A204.1 (cell line): Measurements from ENCODE around the gene CNR2.
"Not testable (repeated sequence)": the region's sequence is repeated elsewhere in the genome, so short reads cannot be mapped to it uniquely, and the experiment has no call there.

Experiments used
- FAIRE-seq: peaks from 2 replicates; lab custom pipeline; 2012; peaks lifted over from hg19 to GRCh38; lab: Jason Lieb, UNC

CNR2 gene

DNA sequence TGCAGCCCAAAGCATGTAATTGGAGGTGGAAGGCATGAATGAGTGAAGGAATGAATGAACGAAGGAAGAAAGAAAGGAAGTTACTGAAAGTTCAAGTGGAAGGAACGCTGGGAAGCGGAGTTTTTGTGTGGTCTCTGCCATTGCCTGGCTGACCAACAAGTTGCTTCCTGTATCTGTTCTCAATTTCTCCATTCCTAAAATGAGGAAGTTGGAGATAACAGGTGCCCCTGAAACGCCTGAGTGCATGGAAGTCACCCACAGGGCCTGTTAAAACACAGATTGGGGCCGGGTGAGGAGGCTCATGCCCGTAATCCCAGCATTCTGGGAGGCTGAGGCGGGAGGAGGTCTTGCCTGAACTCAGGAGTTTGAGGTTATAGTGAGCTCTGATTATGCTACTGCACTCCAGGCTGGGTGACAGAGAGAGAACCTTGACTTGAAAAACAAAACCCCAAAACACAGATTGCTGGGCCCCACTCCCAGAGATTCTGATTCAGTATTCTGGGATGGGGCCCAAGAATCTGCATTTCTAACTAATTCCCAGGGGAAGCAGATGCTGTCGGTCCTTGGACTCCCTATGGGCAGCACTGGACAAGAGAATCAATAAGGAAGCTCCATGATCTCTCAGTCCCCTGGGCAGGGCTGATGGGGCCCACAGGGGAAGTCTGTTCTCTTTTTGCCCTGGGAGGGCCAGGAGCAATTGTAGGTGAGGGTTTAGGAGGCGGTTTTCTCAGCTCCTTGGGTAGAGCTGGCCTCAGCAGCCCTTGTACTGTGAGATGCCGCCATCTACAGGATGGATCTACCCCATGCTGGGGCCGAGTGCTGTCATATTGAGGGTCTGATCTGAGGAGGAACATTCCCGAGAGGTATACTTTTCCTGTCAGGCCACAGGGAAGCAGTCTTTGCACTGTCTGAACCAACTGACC, 3.3 kb upstream of the CNR2 start:
- no peak for FAIRE-seq

DNA sequence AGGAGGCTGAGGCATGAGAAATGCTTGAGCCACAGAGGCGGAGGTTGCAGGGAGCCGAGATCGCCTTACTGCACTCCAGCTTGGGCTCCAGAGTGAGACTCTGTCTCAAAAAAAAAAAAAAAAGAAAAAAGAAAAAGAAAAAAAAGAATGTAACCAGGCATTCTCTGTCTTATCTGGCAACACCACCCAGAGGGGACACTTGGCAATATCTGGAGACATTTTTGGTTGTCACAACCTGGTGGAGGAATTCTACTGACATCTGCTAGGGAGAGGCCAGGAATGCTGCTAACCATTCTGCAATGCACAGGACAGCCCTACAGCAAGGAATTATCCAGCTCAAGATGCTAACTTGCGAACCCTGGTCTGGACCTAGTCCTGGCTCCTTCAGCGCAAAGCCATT, 2.3 kb upstream of the CNR2 start:
- no peak for FAIRE-seq

DNA sequence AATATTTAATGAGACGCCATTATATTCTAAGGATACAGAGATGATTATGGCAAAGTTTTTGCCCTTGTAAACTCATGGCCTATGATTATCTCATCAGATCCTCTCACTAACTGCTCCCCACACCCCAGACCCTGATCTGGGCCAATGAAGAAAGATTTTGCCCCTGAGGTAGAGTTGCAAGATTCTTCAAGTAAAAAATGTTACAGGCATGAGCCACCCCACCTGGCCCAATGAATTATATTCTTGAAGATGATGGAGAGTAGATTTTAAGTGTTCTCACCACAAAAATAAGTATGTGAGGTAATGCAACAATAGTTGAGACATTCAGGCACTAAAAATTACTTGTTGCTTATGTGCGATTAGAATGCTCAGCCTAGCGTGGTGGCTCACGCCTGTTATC, 1.8 kb upstream of the CNR2 start:
- FAIRE-seq, result no peak

DNA sequence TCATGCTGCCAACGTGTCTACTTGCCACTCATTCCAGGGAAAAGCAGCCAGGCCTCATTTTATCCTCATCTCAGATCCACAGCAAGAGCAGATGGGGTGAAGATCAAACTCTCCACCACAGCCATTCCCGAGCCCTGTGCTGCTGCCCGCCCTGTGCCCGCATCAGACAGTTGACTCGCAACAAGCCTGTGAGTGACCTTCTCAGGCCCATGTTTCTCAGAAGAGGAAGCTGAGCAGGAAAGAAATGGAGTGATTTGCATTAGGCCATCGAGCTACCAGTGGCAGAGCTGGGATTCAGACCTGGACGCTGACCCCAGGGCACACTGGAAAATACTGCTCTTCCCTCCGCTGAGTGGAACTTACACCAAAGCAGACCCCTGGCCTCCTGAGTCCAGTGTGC, 1.2 kb downstream of the CNR2 start:
- no peak for FAIRE-seq

DNA sequence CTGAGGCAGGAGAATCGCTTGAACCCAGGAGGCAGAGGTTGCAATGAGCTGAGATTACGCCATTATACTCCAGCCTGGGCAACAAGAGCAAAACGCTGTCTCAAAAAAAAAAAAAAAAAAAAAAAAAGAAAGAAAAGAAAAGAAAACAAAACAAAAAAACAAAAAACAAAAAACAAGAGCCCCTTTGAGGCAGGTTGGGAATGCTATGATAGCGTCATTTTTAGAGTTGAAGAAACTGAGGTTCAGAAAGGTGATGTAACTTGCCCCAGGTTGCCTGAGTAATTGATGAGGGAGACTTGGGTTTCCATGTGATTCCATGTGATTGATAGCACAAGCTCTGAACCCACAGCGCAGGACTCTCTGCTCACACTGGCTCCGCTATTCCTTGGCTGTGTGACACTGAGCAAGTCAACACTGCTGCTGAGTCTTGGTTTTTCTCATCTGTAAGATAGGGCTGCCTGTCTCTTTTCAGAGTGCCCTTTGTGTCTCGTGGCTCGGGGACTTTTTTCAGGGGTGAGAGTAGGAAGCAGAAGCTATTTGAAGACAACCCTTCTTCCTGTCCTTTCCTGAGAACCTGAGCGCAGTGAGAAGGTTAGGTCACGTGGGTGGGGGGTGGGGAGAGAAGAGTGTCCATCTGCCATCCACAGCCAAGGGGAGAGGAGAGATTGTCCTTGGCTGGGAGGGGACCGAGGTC, 2.5 kb downstream of the CNR2 start:
- no peak for FAIRE-seq

DNA sequence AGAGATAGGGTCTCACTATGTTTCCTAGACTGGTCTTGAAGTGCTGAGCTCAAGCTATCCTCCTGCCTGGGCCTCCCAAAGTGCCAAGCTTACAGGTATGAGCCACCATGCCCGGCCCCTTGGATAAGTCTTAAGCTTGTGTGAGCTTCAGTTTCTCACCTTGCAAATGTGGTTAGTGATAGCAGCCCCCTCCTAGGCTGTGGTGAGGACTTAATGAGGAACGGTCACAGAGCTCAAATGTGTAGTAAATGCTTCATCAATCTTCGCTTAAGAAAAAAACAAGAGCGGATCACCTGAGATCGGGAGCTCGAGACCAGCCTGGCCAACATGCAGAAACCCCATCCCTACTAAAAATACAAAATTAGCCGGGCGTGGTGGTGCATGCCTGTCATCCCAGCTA, 3.0 kb downstream of the CNR2 start:
- FAIRE-seq, result no peak

DNA sequence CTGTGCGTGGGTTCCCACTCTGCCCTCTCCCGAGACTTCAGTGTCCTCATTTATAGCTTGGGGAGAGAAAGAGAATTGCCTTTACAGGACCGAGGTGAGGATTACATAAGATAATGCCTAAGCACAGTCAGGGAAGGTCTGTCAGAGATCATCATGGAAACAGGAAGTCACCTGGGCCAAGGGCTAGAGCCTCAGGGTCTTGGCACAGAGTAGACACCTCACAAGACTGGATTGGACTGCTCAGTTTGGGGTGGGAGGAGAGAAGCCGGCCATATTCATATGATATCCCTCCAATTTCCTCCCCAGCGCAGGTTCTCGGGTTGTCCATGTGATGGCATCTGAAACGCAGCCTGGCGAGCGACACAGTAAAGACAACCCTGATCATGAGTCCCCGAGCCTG, 3.8 kb downstream of the CNR2 start:
- no peak for FAIRE-seq

DNA sequence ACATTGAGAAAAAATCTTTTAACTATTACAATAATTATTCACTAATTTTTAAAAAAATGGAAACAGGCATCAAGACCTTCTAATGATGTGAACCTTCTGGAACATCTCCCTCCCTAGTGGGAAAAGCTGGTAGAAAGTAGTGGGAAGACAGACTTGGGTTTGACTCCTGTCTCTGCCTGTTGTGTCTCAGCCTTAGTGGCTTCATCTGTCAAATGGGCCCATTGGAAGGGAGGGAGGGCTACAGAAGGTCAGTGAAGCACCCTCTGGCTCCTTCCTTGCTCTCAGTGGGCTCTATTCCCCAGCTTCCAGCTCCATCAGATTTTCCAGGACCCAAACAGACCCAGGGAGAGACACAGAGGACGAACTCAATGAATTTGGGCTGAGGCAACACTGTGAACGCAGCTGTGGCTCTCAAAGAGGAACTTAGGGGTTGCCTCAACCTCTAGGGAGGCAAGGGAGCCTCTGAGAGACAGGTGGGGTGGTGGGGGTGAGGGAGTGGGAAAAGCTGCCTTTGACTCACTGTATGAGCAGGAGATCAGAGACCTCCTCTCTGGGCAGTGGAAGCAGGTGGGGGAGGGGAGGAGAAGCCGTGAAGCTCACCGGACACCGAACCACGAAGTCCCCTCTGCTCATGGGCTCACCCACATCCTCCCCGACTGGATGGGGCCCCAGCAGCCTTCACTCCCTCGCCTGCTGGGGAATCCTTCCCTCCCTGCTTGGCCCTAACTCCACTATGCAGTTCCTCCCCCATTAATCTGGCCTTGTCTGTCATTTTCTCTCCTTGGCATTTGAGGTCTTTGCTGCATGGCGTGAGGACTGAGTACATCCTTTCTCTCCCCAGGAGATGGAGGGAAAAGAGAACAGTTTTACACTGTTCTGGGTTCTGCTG, 4.5 kb downstream of the CNR2 start:
- no peak for FAIRE-seq

DNA sequence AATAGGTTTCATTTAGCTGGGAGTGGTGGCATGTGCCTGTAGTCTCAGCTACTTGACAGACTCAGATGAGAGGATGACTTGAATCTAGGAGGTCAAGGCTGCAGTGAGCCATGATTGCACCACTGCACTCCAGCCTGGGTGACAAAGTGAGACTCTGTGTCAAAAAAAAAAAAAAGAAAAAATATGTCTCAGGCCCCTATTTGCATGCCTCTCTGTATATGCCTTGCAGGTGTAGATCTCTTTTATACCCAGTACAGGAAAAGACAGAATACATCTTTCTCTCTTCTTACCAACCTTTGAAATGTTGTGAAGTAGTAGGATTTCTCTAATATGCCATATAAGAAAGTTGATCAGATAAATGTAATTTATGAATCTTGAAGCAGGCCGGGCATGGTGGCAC, 6.4 kb downstream of the CNR2 start:
- FAIRE-seq, result no peak

DNA sequence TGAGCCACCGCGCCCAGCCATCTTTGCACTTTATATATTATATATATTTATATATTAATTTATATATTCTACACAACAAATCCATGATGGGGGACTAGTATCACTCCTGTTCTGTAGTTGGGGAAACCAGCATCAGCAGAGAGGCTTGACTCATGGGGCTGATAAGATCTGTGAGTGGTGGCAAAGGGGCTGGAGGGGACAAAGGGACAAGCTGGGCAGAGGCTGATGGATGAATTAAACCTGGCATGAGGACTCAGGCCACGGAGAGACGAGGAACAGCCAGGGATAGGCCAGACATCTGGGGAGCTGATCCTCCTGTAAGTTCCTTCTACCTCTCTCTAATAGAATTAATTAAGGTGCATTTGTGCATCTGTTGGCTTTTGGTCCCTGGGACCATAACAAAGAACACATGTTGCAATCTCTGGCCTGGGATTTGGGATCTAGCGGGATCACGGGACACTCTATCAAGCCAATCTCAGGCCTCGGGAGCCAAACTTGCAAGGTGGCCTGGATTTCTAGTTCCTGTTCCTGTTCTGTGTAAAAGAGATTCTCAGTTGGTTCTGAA, 7.6 kb downstream of the CNR2 start:
- no peak for FAIRE-seq

DNA sequence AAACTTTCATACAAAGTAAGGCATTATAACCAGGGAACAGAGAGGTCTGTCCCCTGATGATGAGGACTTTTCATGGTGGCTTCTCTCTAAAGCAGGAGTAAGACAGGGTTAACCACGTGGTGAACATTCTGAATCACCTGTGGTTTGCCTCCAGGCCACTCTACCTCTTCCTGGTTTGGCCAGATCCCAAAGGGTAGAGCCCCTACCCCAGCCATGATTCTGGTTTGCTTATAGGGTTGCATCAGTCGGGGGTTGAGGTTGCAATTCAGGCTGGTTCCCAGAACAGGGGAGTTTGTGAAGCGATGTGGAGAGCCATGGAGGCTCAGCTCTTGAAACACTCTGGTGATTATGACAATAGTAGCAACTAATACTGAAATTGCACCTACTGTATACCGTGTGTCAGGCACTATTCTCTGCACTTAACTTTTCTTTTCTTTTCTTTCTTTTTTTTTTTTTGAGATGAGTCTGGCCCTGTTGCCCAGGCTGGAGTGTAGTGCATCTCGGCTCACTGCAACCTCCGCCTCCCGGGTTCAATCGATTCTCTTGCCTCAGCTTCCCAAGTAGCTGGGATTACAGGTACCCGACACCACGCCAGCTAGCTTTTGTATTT, 8.3 kb downstream of the CNR2 start:
- no peak for FAIRE-seq

DNA sequence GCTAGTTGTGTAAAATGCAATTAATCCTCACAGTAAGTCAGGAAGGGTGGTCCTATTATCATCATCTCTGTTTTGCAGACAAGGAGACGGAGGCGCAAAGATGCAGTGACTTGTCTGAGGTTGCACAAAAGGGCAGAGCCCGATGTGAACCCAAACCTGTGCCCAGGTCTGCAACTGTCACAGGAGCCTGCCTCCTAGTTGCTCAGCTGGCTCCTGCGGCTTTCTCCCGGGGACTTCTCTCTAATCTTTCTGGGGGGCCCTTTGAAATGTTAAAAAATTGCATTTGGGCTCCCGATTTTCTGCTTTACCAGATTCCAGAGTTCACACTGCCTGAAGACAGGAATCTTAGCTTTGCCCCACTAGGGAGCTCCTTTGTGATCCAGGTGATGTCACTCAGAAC, 9.4 kb downstream of the CNR2 start:
- FAIRE-seq, result no peak

DNA sequence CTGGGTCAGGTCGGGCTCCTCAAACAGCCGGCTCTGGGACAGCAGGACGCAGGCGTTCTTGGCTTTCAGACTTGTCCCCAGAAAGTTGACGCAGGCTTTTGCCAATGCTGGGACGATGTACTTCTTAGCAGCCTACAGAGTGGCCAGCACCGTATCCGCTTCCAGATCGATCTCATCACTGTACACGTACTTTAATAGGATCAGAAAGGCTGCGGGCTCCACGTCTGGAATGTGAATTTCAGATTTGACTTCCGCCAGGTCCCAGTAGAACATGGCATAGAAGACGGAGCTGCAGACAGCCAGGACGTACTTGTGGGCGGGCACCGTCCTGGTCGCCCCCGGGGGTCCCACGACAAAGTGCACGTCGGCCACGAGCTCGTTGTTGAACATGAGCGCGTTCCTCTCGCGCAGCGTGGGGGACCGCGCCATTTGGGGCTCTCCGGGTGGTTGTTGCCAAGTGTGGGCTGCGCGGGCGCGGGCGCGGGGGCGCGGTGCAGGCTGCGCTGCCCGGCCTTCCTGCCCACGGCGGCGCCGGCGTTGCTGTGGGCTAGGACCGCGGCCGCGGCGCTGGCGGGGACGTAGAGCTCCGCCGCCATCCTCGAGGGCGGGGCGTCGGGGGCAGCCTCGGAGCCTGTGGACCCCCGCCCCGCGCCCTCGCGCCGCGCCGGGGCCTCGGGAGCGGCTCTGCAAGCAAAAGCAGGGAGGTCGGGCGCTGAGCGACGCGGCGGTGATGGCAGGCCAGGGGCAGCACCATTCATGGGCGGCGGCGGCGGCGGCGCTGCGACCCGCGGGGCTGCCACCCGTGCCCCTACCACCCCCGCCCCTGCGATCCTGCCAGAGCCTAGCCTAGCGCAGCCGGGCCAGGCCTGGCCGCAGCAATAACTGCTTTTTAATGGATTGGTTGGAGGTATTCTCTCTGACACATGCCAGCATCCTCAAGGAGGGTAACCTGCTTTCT, 10.6 kb downstream of the CNR2 start:
- FAIRE-seq, result no peak

DNA sequence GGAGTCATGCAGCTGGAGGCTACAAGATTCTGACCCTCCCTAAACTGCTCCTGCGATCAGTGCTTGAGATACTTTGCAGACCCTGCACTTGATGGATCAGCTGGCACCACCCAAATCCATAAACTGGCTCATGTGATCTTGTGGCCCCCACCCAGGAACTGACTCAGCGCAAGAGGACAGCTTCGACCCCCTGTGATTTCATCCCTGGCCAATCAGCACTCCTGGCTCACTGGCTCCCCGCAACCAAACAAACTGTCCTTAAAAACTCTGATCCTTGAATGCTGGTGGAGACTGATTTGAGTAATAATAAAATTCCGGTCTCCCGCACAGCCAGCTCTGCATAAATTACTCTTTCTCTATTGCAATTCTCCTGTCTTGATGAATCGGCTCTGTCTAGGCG, 13.1 kb downstream of the CNR2 start:
- not testable (repeated sequence) for FAIRE-seq

DNA sequence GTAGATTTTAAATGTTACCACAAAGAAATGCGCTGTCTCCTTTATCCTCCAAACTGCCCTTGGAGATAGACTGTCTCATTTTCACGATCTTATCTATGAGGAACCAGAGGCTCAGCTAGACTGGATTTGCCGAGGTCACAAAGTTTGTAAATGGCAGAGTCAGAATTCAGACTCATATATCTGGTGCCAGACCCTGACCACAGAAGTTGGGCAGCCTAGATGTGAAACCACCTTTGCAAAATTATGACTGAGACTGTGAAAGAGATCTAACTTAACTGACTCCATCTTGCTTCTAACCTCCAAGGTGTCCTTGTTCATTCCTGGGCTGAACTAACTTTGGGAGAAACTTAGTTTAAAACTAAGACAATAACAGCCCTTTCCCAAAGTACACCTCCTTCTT, 14.1 kb downstream of the CNR2 start:
- FAIRE-seq, result no peak

DNA sequence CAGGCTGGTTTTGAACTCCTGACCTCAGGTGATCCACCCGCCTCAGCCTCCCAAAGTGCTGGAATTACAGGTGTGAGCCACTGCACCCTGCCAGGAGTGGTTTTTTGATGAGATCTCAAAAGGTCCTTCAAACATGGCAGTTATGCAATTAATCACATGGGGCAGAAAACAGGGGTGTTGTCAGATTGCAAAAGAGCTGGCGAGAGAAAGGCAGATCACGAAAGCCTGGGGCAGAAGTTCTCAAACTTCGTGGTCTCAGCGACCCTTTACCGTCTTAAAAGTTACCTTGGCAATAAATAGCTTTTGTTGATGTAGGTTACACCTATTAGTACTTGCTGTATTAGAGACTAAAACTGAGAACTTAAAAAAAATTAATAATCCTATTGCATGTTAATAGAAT, 16.1 kb downstream of the CNR2 start:
- FAIRE-seq, result no peak

DNA sequence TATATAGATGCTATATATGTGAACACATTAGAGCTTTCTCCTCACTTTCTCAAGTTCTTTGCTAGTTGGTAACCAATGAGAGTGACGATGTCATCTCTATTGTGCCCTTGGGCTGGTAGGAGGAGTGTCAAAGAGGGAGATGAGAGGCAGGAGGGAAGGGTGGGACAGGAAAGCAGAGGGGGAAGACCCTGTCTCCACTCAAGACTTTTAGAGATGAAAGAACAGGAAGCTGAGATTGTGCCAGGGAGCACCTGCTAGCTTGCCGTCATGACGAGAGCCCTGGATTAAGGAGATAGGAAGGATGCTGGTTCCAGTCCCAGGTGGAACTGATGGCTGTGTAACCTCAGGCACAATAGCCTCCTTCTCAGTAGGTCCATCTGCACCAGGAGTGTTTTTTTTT, 16.7 kb downstream of the CNR2 start:
- no peak for FAIRE-seq

DNA sequence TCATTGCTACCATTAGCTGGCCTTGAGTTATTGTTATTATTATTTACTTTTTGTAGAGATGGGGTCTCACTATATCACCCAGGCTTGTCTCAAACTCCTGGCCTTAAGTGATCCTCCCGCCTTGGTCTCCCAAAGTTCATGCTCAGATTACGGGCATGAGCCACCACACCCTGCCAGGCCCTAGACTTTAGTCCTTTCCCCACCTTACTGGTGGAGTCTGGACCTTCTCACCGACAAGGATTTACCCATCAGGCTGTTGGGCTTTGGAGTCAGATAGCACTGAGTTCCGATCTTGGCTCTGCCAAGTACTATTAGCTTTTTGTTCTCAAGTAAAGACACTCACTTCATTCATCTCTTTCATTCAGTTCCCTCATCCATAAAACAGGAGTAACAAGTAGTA, 17.2 kb downstream of the CNR2 start:
- FAIRE-seq, result no peak

DNA sequence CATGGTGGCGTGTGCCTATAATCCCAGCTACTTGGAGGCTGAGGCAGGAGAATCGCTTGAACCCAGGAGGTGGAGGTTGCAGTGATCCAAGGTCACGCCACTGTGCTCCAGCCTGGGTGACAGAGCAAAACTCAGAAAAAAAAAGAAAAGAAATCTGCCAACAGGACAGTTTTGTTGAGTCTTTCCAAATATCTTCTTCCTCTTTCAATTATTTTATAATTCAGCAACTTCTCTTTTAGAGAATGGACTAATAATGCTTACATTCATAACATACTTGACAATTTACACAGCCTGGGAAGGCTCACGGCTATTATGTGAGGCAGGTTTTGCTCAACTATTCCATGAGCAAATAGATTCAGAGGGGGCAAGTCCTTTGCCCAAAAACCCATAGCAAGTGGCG, 18.1 kb downstream of the CNR2 start:
- FAIRE-seq, result no peak

DNA sequence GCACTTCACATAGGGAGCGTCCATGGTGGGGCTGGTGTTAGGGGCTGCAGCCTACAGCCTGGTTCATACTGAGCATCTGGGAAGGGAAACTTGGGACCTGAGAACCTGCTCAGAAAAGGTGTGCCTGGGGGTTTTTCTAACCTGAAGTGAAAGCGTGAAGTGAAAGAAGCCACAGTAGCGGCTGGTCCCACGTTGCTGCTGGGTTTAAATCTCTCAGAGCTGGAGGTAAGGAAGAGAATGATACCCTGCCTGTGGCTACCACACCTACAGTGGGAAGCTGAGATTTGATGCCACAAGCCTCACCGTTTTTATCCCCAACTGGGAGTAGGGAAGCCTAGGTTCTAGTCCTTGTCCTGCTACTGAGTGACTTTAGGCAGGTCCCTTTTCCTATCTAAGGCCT, 24.1 kb downstream of the CNR2 start:
- no peak for FAIRE-seq

DNA sequence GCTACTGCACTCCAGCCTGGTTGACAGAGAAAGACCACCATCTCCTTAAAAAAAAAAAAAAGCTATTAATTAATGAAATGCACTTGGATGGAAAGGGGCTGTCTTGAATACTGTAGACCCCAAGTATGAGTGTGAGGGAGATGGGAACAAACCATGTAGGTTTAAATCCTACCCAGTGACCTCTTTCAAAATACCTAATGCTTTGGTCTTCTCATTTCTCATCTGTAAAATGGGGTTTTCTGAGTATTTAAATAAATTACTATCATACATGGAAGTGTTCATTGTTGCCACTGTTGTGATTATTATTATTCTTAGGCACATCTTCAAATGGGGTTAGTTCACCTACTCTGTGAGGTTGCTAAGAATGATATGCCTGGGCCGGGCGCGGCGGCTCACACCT, 27.9 kb downstream of the CNR2 start:
- no peak for FAIRE-seq
